ENCODE data around the gene TNS3. TPM values are rescaled to one million over a fixed set of nuclear protein-coding genes. Genes with fewer than 3 reads are reported as not detected.

Gene TNS3
- total RNA-seq, 1 experiment from 2014 or later, result 9.5 TPM

DNA sequence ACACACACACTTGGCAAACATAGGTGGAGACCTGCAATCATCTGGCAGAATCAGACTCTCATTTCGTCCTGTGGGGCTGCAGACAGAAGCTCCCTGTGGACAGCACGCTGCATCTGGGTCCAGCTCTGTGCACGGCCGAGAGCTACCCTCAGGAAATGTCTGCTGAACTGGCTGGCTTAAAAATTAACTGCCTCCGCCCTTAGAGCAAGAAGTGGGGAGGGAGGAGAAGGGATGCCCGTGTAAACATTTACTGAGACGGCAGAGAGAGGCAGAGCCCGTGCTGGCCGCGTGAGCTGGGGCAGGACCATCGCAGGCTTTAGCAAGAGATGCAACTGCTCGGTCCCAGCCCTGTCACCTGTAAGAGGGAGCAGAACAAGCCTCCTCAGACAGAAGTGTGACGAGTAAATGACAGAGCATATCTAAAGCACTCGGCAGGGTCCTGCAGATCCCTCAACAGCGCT is 81.8 kb downstream of the TNS3 start:
- Histone ChIP-seq H3T11ph (ENCODE audit: low read length) (no peak overlapping the region), H3K9ac (ENCODE audit: extremely low read depth, insufficient read length, low read length) (no peak overlapping the region), H4K5ac (ENCODE audit: insufficient read length, low read depth, low read length) (no peak overlapping the region), H2AK5ac (ENCODE audit: insufficient read length, low read length) (no peak overlapping the region), H4K20me1 (ENCODE audit: control insufficient read depth, insufficient read depth, insufficient read length) (no peaks in the 10 kb centered on the region), H2BK120ac (ENCODE audit: low read depth, low read length, poor library complexity, severe bottlenecking) (no peak overlapping the region), H3K14ac (ENCODE audit: insufficient read depth, low read length) (no peak overlapping the region), H2BK20ac (ENCODE audit: low read depth, low read length, poor library complexity, severe bottlenecking) (no peak overlapping the region), H4K8ac (replicated peaks; ENCODE audit: insufficient read length, low read depth, low read length) (no peak overlapping the region), H3K23ac (ENCODE audit: insufficient read length, low read depth, low read length) (no peak overlapping the region), H3K27ac (ENCODE audit: insufficient read length, low read depth, low read length) (no peak overlapping the region), H3K4me2 (ENCODE audit: insufficient read depth, insufficient read length, low read length) (no peak overlapping the region), H3K23me2 (ENCODE audit: insufficient read length, low read depth, low read length, poor library complexity, severe bottlenecking) (peaks cover 2% of the 10 kb centered on the region), H3K4ac (ENCODE audit: low read depth, low read length) (no peak overlapping the region), H4K91ac (ENCODE audit: insufficient read length, low read depth, low read length) (no peak overlapping the region), H3K9me3 (ENCODE audit: control insufficient read depth, low read depth, low read length) (no peaks in the 10 kb centered on the region), H3K56ac (ENCODE audit: insufficient read length, low read depth, low read length) (no peak overlapping the region), H3K27me3 (ENCODE audit: insufficient read depth, low read length) (no peaks in the 10 kb centered on the region), H3K18ac (ENCODE audit: insufficient read length, low read depth, low read length) (no peak overlapping the region), H2BK15ac (ENCODE audit: low read depth, low read length) (no peak overlapping the region), H2AFZ (ENCODE audit: low read length) (no peak overlapping the region), H3K4me1 (ENCODE audit: insufficient read depth, low read length) (no peaks in the 10 kb centered on the region; the same call in 1 of the 2 replicates), H3K79me2 (ENCODE audit: insufficient read depth, low read length) (no peaks in the 10 kb centered on the region), H3K79me1 (ENCODE audit: insufficient read depth, low read depth, low read length, poor library complexity, severe bottlenecking) (no peaks in the 10 kb centered on the region), H2BK5ac (ENCODE audit: insufficient read length, low read length) (no peak overlapping the region), H2BK12ac (ENCODE audit: insufficient read length, low read depth, low read length) (no peak overlapping the region)
- TF ChIP-seq, protein P1, sequence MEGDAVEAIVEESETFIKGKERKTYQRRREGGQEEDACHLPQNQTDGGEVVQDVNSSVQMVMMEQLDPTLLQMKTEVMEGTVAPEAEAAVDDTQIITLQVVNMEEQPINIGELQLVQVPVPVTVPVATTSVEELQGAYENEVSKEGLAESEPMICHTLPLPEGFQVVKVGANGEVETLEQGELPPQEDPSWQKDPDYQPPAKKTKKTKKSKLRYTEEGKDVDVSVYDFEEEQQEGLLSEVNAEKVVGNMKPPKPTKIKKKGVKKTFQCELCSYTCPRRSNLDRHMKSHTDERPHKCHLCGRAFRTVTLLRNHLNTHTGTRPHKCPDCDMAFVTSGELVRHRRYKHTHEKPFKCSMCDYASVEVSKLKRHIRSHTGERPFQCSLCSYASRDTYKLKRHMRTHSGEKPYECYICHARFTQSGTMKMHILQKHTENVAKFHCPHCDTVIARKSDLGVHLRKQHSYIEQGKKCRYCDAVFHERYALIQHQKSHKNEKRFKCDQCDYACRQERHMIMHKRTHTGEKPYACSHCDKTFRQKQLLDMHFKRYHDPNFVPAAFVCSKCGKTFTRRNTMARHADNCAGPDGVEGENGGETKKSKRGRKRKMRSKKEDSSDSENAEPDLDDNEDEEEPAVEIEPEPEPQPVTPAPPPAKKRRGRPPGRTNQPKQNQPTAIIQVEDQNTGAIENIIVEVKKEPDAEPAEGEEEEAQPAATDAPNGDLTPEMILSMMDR (conservative IDR thresholded peaks at IDR 0.05), result no peak
- H3K36me3 Mint-ChIP-seq (ENCODE audit: insufficient read depth in 1 of 3, low read depth in 3 of 3), result no peaks in the 10 kb centered on the region
- H3K4me1 Mint-ChIP-seq, result peaks cover 15 to 31% of the 10 kb centered on the region in 2 experiments
- no peak for DNase-seq
- peaks cover 21% of the 10 kb centered on the region for H3K27me3 Mint-ChIP-seq (ENCODE audit: low read depth)
- no CpG with 5 or more reads among the region's 15 CpGs for WGBS (ENCODE audit: extremely low coverage, insufficient read length, low lambda C conversion rate)
- H3K9me3 Mint-ChIP-seq, result no peaks in the 10 kb centered on the region
- H3K27ac Mint-ChIP-seq, result no peak overlapping the region
- no peak overlapping the region for H3K4me3 Mint-ChIP-seq
